Stomach smooth muscle (tissue), 2 donors: Measurements from ENCODE around the gene ACSL3.

Source experiments
- H3K27ac ChIP-seq: one replicate; pipeline ENCODE4 v1.7.0; 2013; ENCODE audit warnings: mild to moderate bottlenecking, low read length, inconsistent platforms
- H3K27me3 ChIP-seq, 2 donors: one replicate each; pipeline ENCODE4 v1.7.0; 2013; ENCODE audit warnings: low read length in 2 of 2; ENCODE audit not compliant: insufficient read depth in 2 of 2, control insufficient read depth in 1 of 2
- H3K36me3 ChIP-seq, 2 donors: one replicate each; pipeline ENCODE4 v1.7.0; 2013; ENCODE audit warnings: low read length in 2 of 2; ENCODE audit not compliant: control insufficient read depth in 2 of 2, insufficient read depth in 2 of 2
- H3K4me1 ChIP-seq: one replicate; pipeline ENCODE4 v1.7.0; 2013; ENCODE audit warnings: low read length; ENCODE audit not compliant: control insufficient read depth, insufficient read depth
- H3K4me3 ChIP-seq, 2 donors: one replicate each; pipeline ENCODE4 v1.7.0; 2013; ENCODE audit warnings: low read length in 2 of 2
- H3K9ac ChIP-seq, 2 donors: one replicate each; pipeline ENCODE4 v1.7.0; 2013; ENCODE audit warnings: low read length in 2 of 2, mild to moderate bottlenecking in 1 of 2
- H3K9me3 ChIP-seq, 2 donors: one replicate each; pipeline ENCODE4 v1.7.0; 2013; ENCODE audit warnings: low read length in 2 of 2; ENCODE audit not compliant: control insufficient read depth in 2 of 2
- donor health status: healthy.
- donor health status: Pancreatic carcinoma.

The ACSL3 gene

GRCh38 chr2:222928335-222928734 is 67.5 kb downstream of the ACSL3 start:
- Histone ChIP-seq H3K4me1 (no peaks in the 10 kb centered on the region), H3K27ac (no peak overlapping the region), H3K9me3 (no peaks in the 10 kb centered on the region), H3K9ac (no peak overlapping the region), H3K4me3 (no peak overlapping the region), H3K36me3 (peaks cover 19 to 20% of the 10 kb centered on the region in 2 donors), H3K27me3 (no peaks in the 10 kb centered on the region)

GRCh38 chr2:222930862-222931261 is 70.0 kb downstream of the ACSL3 start:
- Histone ChIP-seq H3K36me3 (peaks cover 32 to 35% of the 10 kb centered on the region in 2 donors), H3K4me1 (no peaks in the 10 kb centered on the region), H3K27ac (no peak overlapping the region)

DNA sequence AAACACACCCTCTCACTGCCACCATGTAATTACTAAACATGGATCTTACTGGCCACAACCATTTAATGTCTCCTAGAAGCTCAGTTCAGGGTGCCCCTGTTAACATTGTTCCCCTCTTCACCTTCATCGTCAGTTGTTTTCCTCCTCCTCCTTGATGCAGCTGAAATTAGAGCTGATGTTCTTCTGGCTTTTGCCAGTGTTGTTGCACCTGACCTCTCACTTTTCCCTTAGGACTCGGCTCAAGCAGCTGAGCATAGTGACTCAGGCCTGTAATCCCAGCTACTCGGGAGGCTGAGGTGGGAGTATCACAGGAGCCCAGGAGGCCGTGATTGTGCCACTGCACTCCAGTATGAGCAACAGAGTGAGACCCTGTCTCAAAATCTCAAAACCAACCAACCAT is 70.8 kb downstream of the ACSL3 start:
- H3K27ac ChIP-seq, result no peak overlapping the region
- H3K4me3 ChIP-seq, result no peak overlapping the region
- H3K9me3 ChIP-seq, result no peaks in the 10 kb centered on the region
- H3K27me3 ChIP-seq, result no peaks in the 10 kb centered on the region
- peaks cover 32 to 35% of the 10 kb centered on the region in 2 donors for H3K36me3 ChIP-seq
- H3K4me1 ChIP-seq, result no peaks in the 10 kb centered on the region
- H3K9ac ChIP-seq, result no peak overlapping the region

More at GRCh38 chr2:222930862-222931261, 70.0 kb downstream of the ACSL3 start:
- no peaks in the 10 kb centered on the region for H3K9me3 ChIP-seq
- H3K27me3 ChIP-seq, result no peaks in the 10 kb centered on the region
- H3K9ac ChIP-seq, result no peak overlapping the region
- no peak overlapping the region for H3K4me3 ChIP-seq

DNA sequence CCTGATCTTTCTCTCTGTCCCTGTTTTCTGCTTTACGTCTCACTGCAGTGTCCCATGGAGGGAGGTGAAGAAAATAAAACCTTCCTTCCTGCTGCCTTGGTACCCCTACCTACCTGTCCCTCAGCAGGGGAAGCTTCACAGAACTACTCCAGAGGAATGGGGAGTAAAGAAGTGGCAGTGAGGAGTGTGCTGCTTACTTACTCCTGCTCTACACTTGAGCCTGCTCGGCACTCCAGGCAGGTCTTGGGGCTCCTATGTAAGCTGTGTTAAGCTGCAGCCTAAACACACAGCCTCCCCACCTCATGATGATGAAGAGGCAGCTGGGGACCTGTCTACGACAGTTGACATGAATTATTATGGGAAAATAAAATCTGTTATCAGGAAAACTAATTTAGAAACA is 72.6 kb downstream of the ACSL3 start:
- H3K36me3 ChIP-seq, result peaks cover 32 to 36% of the 10 kb centered on the region in 2 donors
- H3K4me3 ChIP-seq, result no peak overlapping the region
- H3K9me3 ChIP-seq, result peaks cover 0 to 3% of the 10 kb centered on the region in 2 donors
- no peaks in the 10 kb centered on the region for H3K4me1 ChIP-seq
- H3K27me3 ChIP-seq, result no peaks in the 10 kb centered on the region
- no peak overlapping the region for H3K27ac ChIP-seq
- H3K9ac ChIP-seq, result no peak overlapping the region

DNA sequence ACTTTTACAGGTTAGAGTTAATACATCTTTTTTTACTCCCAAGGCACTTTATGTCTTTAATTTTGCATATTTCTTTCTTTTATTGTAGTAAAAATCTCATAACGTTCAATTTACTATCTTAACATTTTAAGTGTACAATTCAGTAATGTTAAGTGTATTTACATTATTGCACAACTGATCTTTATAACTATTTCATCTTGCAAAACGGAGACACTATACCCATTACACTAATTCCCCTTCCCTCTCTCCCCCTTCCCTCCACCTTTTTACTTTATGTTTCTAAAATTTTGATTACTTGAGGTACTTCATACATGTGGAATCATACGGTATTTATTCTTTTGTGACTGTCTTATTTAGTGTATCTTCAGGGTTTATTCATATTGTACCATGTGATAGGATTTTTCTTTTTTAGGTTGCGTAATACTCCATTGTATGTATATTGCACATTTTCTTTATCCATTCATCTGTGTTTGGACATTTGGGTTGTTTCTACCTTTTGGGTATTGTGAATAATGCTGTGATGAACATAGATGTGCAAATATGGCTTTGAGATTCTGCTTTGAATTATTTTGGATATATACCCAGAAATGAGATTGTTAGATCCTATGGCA is 75.0 kb downstream of the ACSL3 start:
- no peaks in the 10 kb centered on the region for H3K4me1 ChIP-seq

GRCh38 chr2:222936705-222937104 is 75.9 kb downstream of the ACSL3 start:
- Histone ChIP-seq H3K9ac (no peak overlapping the region), H3K27ac (no peak overlapping the region), H3K36me3 (peaks cover 25 to 28% of the 10 kb centered on the region in 2 donors), H3K4me1 (no peaks in the 10 kb centered on the region), H3K9me3 (peaks cover 0 to 4% of the 10 kb centered on the region in 2 donors), H3K4me3 (no peak overlapping the region), H3K27me3 (no peaks in the 10 kb centered on the region)

More for the DNA sequence above, 75.0 kb downstream of the ACSL3 start:
- Histone ChIP-seq H3K27ac (no peak overlapping the region), H3K36me3 (peaks cover 34 to 36% of the 10 kb centered on the region in 2 donors), H3K9ac (no peak overlapping the region), H3K4me3 (no peak overlapping the region), H3K27me3 (no peaks in the 10 kb centered on the region), H3K9me3 (peaks cover 0 to 4% of the 10 kb centered on the region in 2 donors)

DNA sequence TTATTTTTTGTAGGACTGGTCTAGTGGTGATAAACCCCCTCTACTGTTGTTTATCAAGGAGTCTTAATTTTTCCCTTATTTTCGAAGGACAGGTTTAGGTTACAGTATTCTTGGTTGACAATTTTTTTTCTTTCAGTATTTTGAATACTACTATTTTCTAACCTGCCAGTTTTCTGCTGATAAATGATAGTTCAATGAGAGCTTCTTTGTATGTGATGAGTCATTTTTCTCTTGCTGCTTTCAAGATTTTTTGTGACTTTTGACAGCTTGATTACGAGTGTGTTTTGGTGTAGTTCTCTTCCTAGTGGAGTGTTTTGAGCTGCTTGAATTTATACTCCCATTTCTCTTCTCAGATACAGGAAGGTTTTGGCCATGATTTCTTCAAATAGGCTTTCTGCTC is 77.5 kb downstream of the ACSL3 start:
- no peak overlapping the region for H3K4me3 ChIP-seq
- peaks cover 16 to 22% of the 10 kb centered on the region in 2 donors for H3K36me3 ChIP-seq
- peaks cover 0 to 4% of the 10 kb centered on the region in 2 donors for H3K9me3 ChIP-seq
- no peak overlapping the region for H3K27ac ChIP-seq
- no peak overlapping the region for H3K9ac ChIP-seq
- no peaks in the 10 kb centered on the region for H3K27me3 ChIP-seq
- H3K4me1 ChIP-seq, result no peaks in the 10 kb centered on the region

DNA sequence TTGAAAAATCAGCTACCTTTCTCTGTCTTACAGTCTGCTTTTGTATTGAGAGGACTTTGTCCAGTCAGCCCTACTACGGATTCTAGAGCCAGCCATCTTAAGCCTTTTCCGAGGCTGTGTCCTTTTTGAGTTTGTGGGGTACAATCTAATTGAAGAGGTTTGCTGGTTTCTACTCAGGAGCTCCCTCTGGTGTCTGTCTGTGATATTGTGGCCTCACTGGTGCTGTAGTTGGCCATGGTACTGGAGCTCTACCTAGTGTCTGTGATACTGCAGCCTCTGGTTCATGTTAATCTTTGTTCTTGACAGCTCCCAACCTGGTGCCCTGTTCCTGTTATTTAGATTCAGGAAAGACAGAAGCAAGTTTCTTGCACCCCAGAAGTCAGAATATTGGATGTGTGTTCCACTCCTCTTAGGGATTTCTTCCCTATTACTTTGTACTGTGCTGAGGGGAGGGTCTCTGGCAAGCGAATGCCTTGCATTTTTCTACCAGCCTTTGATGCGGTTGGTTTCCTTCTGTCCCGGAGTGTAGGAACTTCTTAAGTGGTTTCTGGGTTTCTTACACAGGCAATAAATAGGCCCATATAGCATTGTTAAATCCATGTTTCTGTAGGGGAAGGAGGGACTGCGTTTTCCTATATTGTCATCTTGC is 78.5 kb downstream of the ACSL3 start:
- H3K27ac ChIP-seq, result no peak overlapping the region
- H3K9ac ChIP-seq, result no peak overlapping the region
- no peaks in the 10 kb centered on the region for H3K27me3 ChIP-seq
- peaks cover 13 to 17% of the 10 kb centered on the region in 2 donors for H3K36me3 ChIP-seq
- H3K4me3 ChIP-seq, result no peak overlapping the region
- H3K4me1 ChIP-seq, result no peaks in the 10 kb centered on the region
- H3K9me3 ChIP-seq, result peaks cover 0 to 4% of the 10 kb centered on the region in 2 donors

DNA sequence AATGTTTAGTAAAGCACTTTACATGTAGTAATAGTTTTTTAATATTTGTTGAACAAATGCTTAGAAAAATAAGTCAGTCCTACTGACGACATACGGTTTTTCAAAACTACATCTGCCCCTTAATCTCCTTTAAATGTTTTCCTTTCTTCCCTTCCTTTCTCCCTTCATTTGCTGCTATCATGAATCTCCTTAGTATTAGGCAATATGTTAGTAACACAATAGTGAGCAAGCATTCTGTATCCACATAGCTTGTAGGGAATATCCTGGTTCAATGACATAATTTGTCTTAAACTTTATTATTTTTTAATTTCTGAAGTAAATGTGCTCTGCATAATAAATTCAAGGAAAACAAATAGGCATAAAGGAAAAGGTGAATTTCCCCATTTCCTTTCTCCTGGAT is 79.1 kb downstream of the ACSL3 start:
- H3K9me3 ChIP-seq, result peaks cover 0 to 4% of the 10 kb centered on the region in 2 donors
- no peaks in the 10 kb centered on the region for H3K4me1 ChIP-seq
- no peak overlapping the region for H3K4me3 ChIP-seq
- peaks cover 7 to 11% of the 10 kb centered on the region in 2 donors for H3K36me3 ChIP-seq
- no peak overlapping the region for H3K9ac ChIP-seq
- H3K27ac ChIP-seq, result no peak overlapping the region
- H3K27me3 ChIP-seq, result no peaks in the 10 kb centered on the region

DNA sequence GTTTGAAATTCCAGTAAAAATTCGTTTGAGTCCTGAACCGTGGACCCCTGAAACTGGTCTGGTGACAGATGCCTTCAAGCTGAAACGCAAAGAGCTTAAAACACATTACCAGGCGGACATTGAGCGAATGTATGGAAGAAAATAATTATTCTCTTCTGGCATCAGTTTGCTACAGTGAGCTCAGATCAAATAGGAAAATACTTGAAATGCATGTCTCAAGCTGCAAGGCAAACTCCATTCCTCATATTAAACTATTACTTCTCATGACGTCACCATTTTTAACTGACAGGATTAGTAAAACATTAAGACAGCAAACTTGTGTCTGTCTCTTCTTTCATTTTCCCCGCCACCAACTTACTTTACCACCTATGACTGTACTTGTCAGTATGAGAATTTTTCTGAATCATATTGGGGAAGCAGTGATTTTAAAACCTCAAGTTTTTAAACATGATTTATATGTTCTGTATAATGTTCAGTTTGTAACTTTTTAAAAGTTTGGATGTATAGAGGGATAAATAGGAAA is 80.7 kb downstream of the ACSL3 start:
- H3K4me1 ChIP-seq, result no peaks in the 10 kb centered on the region
- H3K27me3 ChIP-seq, result no peaks in the 10 kb centered on the region
- no peak overlapping the region for H3K27ac ChIP-seq
- no peak overlapping the region for H3K4me3 ChIP-seq
- no peak overlapping the region for H3K9ac ChIP-seq
- peaks cover 0 to 4% of the 10 kb centered on the region in 2 donors for H3K9me3 ChIP-seq
- H3K36me3 ChIP-seq, result peaks cover 3 to 8% of the 10 kb centered on the region in 2 donors

GRCh38 chr2:222942561-222942960 is 81.7 kb downstream of the ACSL3 start:
- Histone ChIP-seq H3K4me3 (no peak overlapping the region), H3K27me3 (no peaks in the 10 kb centered on the region), H3K9ac (no peak overlapping the region), H3K9me3 (peaks cover 0 to 4% of the 10 kb centered on the region in 2 donors), H3K27ac (no peak overlapping the region), H3K36me3 (peaks cover 3% of the 10 kb centered on the region in 2 donors), H3K4me1 (no peaks in the 10 kb centered on the region)
